Measurements from ENCODE around the gene ATP5F1D. TPM values are rescaled to one million over a fixed set of nuclear protein-coding genes. Genes with fewer than 3 reads are reported as not detected.

Gene ATP5F1D
- total RNA-seq, 1 experiment from 2014 or later: 157 TPM

DNA sequence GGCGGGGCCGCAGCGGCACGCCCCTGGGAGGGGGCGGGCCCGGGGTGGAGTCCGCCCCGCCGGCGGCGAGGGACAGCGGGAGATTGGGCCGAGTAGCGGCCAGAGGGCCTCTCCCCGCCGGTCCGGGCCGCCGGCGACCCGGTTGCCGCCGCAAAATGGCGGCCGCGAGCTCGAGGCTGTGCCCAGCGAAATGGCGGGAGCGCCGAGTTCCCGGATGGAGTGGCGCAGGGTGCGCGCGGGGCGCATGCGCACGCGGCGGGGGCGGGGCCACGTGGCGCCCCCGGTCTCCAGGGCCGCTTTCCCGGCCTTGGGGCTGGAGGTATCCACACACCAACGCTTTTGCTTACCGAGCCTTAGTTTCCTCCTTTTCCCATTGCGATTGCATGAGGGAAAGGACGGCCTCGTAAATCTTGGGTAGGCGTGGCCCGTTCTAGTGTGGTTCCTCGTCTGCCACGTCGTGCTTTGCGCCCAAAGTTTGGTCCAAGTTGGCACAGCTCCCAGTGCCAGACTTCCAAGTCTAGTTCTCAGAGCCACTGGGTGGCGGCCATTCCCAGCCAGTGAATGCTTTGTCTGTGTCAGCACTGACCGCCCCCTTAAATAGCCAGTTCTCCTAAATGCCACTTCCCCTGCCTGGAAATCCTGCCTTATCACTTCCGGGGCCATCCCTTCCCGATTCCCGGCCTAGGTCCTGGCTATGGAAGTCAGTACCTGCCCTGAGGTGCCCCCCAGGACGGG lies 28.1 kb downstream of the ATP5F1D start:
- Histone ChIP-seq H4K20me1 (ENCODE audit: insufficient read depth) (peaks cover 12% of the 10 kb centered on the region), H3K9me3 (ENCODE audit: insufficient read depth, low read depth) (no peaks in the 10 kb centered on the region), H3K4me1 (replicated peaks; ENCODE audit: insufficient read depth) (peaks cover 50% of the 10 kb centered on the region), H3K27me3 (ENCODE audit: insufficient read depth, low read depth) (no peaks in the 10 kb centered on the region), H3F3A (ENCODE audit: insufficient read depth, low read depth) (peaks cover 45% of the 10 kb centered on the region), H3K9me2 (ENCODE audit: insufficient read depth) (no peaks in the 10 kb centered on the region), H3K27ac (peak overlapping the region; percentile 82), H3K36me3 (ENCODE audit: low read depth) (peaks cover 11% of the 10 kb centered on the region; the same call in 1 of the 2 replicates), H3K4me3 (peak overlapping the region; percentile 67), H3K79me2 (ENCODE audit: low read depth) (peaks cover 50% of the 10 kb centered on the region), H2AFZ (no peak overlapping the region), H3K4me2 (peak overlapping the region; percentile 84)
- TSS peak; percentile 68 for BruUV-seq (replicated peaks)
- intact Hi-C loops (cut with micrococcal nuclease; ENCODE audit: unreplicated experiment): no loop called here
- CTCF ChIA-PET: interaction anchor here (1.0 to 5.0 kb wide), 2 partner anchors 25 to 186 kb away, joined by 5 to 76 read pairs; no protein-coding TSS in a partner anchor
- POLR2A ChIA-PET (ENCODE audit: unreplicated experiment): interaction anchor here (0.6 to 1.3 kb wide), 9 partner anchors 16 to 592 kb away, joined by 4 to 23 read pairs (median 8); partner anchors contain the start of gene GPX4
- peak; percentile 71 to 77 for DNase-seq
- TF ChIP-seq EZH2 (IDR thresholded peaks at IDR 0.05; ENCODE audit: low read depth): no peak
- TF ChIP-seq, protein P1, sequence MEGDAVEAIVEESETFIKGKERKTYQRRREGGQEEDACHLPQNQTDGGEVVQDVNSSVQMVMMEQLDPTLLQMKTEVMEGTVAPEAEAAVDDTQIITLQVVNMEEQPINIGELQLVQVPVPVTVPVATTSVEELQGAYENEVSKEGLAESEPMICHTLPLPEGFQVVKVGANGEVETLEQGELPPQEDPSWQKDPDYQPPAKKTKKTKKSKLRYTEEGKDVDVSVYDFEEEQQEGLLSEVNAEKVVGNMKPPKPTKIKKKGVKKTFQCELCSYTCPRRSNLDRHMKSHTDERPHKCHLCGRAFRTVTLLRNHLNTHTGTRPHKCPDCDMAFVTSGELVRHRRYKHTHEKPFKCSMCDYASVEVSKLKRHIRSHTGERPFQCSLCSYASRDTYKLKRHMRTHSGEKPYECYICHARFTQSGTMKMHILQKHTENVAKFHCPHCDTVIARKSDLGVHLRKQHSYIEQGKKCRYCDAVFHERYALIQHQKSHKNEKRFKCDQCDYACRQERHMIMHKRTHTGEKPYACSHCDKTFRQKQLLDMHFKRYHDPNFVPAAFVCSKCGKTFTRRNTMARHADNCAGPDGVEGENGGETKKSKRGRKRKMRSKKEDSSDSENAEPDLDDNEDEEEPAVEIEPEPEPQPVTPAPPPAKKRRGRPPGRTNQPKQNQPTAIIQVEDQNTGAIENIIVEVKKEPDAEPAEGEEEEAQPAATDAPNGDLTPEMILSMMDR (conservative IDR thresholded peaks at IDR 0.05): no peak

DNA sequence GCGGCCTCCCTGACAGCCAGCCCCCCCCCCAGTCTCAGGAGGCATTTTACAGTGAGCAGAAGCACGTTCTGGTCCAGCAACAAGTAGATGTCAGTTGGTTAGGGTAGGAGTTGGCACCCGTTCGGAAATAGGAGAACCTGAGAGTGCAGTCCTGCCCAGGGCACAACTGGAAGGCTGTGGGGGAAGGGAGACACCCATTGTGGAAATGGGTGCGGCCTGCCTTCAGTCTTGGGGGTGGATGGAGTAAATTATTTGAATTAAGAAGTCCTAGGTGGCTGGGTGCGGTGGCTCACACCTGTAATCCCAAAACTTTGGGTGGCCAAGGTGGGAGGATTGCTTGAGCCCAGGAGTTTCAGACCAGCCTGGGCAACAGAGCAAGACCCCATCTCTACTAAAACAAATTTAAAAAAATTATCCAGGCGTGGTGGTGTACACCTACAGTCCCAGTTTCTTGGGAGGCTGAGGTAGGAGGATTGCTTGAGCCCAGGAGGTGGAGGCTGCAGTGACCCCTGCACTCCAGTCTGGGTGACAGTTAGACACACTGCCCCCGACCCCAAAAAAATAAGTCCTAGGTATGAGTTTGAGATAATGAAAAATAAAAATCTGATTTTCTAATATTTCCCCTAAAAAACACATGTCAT lies 28.8 kb downstream of the ATP5F1D start:
- H3K4me2 ChIP-seq: peak overlapping the region; percentile 84
- H4K20me1 ChIP-seq (ENCODE audit: insufficient read depth): peaks cover 12% of the 10 kb centered on the region
- H3F3A ChIP-seq (ENCODE audit: insufficient read depth, low read depth): peaks cover 50% of the 10 kb centered on the region
- peaks cover 11% of the 10 kb centered on the region; the same call in 1 of the 2 replicates for H3K36me3 ChIP-seq (ENCODE audit: low read depth)
- DNase-seq: no peak
- H3K79me2 ChIP-seq (ENCODE audit: low read depth): peaks cover 51% of the 10 kb centered on the region
- ChIA-PET CTCF (no interaction called here), POLR2A (ENCODE audit: unreplicated experiment) (no interaction called here)
- H2AFZ ChIP-seq: no peak overlapping the region
- peaks cover 44% of the 10 kb centered on the region for H3K4me1 ChIP-seq (replicated peaks; ENCODE audit: insufficient read depth)
- BruUV-seq (replicated peaks): no TSS peak
- no peaks in the 10 kb centered on the region for H3K9me3 ChIP-seq (ENCODE audit: insufficient read depth, low read depth)
- no peak for TF ChIP-seq EZH2 (IDR thresholded peaks at IDR 0.05; ENCODE audit: low read depth)
- TF ChIP-seq, protein P1 (conservative IDR thresholded peaks at IDR 0.05): no peak
- H3K9me2 ChIP-seq (ENCODE audit: insufficient read depth): no peaks in the 10 kb centered on the region
- no peaks in the 10 kb centered on the region for H3K27me3 ChIP-seq (ENCODE audit: insufficient read depth, low read depth)
- peak overlapping the region; percentile 67 for H3K4me3 ChIP-seq
- intact Hi-C loops (cut with micrococcal nuclease; ENCODE audit: unreplicated experiment): no loop called here
- H3K27ac ChIP-seq: peak overlapping the region; percentile 82

DNA sequence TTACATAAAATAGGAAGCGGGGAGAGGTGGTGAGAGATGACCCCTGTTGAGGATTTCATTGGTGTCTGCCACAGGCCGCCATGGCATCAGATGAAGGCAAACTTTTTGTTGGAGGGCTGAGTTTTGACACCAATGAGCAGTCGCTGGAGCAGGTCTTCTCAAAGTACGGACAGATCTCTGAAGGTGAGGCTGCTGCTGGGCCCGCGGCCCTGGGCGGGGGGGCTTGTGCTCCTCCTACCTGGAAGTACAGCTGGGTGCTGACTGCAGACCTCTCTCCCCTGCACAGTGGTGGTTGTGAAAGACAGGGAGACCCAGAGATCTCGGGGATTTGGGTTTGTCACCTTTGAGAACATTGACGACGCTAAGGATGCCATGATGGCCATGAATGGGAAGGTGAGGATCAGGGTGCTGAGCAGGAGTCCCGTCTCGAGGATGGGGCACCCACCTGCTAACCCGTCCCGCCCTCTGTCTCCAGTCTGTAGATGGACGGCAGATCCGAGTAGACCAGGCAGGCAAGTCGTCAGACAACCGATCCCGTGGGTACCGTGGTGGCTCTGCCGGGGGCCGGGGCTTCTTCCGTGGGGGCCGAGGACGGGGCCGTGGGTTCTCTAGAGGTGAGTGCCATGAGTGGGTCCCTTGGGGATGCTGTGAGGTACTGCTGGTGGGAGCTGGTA lies 29.4 kb downstream of the ATP5F1D start:
- H3K4me3 ChIP-seq: peak overlapping the region; percentile 67
- H3K4me2 ChIP-seq: peak overlapping the region; percentile 84
- H3K36me3 ChIP-seq (ENCODE audit: low read depth): peaks cover 11% of the 10 kb centered on the region; the same call in 1 of the 2 replicates
- H3K9me2 ChIP-seq (ENCODE audit: insufficient read depth): no peaks in the 10 kb centered on the region
- H3F3A ChIP-seq (ENCODE audit: insufficient read depth, low read depth): peaks cover 47% of the 10 kb centered on the region
- H3K27me3 ChIP-seq (ENCODE audit: insufficient read depth, low read depth): no peaks in the 10 kb centered on the region
- no peaks in the 10 kb centered on the region for H3K9me3 ChIP-seq (ENCODE audit: insufficient read depth, low read depth)
- BruUV-seq (replicated peaks): no TSS peak
- H4K20me1 ChIP-seq (ENCODE audit: insufficient read depth): peaks cover 12% of the 10 kb centered on the region
- intact Hi-C loops (cut with micrococcal nuclease; ENCODE audit: unreplicated experiment): no loop called here
- TF ChIP-seq, protein P1 (conservative IDR thresholded peaks at IDR 0.05): no peak
- peaks cover 52% of the 10 kb centered on the region for H3K79me2 ChIP-seq (ENCODE audit: low read depth)
- peak overlapping the region; percentile 82 for H3K27ac ChIP-seq
- no peak overlapping the region for H2AFZ ChIP-seq
- no peak for DNase-seq
- POLR2A ChIA-PET (ENCODE audit: unreplicated experiment): no interaction called here
- H3K4me1 ChIP-seq (replicated peaks; ENCODE audit: insufficient read depth): peaks cover 39% of the 10 kb centered on the region
- CTCF ChIA-PET: no interaction called here
